Measurements from ENCODE around the gene MAL.
"Not testable (repeated sequence)": the region's sequence is repeated elsewhere in the genome, so short reads cannot be mapped to it uniquely, and the experiment has no call there.

MAL gene

GRCh38 chr2:95087379-95087778 lies 61.9 kb downstream of the MAL start:
- ChIA-PET POLR2A (no interaction called here), CTCF (interaction anchor here (1.2 to 1.5 kb wide), 2 partner anchors 11 to 65 kb away, joined by 3 read pairs; no protein-coding TSS in a partner anchor)
- DNase-seq (ENCODE audit: extremely low spot score): no peak
- no peak for TF ChIP-seq CTCF (IDR thresholded peaks at IDR 0.05; ENCODE audit: control extremely low read depth, extremely low read depth, low read depth, missing control alignments)

DNA sequence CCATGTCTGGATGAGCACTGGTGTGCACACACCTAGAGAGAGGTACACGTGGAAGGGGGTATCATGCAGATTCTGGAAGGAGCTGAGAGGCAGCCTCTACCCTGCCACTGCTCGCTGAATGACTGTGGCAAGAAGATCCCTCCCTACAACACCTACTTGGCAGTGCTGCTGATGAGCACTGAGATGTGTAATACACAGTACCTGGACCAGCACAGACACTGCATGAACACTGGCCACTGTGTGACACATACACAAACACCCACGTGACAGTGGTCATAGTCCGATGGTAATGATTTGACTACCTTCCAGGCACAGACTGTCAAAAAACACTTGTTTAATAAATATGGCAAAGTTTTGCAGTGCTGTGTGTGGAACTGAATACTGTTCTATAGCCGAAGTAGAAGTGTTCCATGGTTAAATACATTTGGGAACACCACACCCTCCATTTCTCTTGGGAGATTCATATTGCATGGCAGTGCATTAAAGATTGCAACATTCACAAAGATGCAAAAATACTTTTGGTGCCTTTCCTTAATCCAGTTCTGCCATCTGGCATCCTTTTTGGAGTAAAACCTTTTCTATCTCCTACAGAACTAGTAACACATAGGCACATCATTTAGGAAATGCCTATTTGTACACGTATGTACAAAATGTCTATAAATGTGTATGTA lies 66.5 kb downstream of the MAL start:
- ChIA-PET CTCF (interaction anchor here (1.6 to 10.0 kb wide), 3 partner anchors 13 to 24 kb away, joined by 4 to 57 read pairs (median 5); no protein-coding TSS in a partner anchor), POLR2A (no interaction called here)
- TF ChIP-seq CTCF (IDR thresholded peaks at IDR 0.05; ENCODE audit: control extremely low read depth, extremely low read depth, low read depth, missing control alignments): no peak
- DNase-seq (ENCODE audit: extremely low spot score): no peak

DNA sequence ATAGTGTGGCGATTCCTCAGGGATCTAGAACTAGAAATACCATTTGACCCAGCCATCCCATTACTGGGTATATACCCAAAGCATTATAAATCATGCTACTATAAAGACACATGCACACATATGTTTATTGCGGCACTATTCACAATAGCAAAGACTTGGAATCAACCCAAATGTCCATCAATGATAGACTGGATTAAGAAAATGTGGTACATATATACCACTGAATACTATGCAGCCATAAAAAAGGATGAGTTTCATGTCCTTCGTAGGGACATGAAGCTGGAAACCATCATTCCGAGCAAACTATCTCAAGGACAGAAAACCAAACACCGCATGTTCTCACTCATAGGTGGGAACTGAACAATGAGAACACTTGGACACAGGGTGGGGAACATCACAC lies 72.8 kb downstream of the MAL start:
- POLR2A ChIA-PET, CTCF ChIA-PET: not testable (repeated sequence)

GRCh38 chr2:95099910-95100309 lies 74.4 kb downstream of the MAL start:
- CTCF ChIA-PET: interaction anchor here (1.4 kb wide), 1 partner anchor 16 kb away, joined by 3 read pairs; no protein-coding TSS in a partner anchor
- no peak for TF ChIP-seq CTCF (IDR thresholded peaks at IDR 0.05; ENCODE audit: control extremely low read depth, extremely low read depth, low read depth, missing control alignments)
- POLR2A ChIA-PET: no interaction called here
- no peak for DNase-seq (ENCODE audit: extremely low spot score)

More for the DNA sequence above, 72.8 kb downstream of the MAL start:
- DNase-seq (ENCODE audit: extremely low spot score): not testable (repeated sequence)

All from GM10248 (cell line).